ENCODE results near the gene CNN2. TPM values are rescaled to one million over a fixed set of nuclear protein-coding genes. Genes with fewer than 3 reads are reported as not detected.

Gene CNN2
- total and polyA plus RNA-seq, 9 of the 15 experiments (the other 6 are each of a cell fraction or from before 2014, with no cell fraction given) = 12.1 to 174 (median 52.7) TPM

DNA sequence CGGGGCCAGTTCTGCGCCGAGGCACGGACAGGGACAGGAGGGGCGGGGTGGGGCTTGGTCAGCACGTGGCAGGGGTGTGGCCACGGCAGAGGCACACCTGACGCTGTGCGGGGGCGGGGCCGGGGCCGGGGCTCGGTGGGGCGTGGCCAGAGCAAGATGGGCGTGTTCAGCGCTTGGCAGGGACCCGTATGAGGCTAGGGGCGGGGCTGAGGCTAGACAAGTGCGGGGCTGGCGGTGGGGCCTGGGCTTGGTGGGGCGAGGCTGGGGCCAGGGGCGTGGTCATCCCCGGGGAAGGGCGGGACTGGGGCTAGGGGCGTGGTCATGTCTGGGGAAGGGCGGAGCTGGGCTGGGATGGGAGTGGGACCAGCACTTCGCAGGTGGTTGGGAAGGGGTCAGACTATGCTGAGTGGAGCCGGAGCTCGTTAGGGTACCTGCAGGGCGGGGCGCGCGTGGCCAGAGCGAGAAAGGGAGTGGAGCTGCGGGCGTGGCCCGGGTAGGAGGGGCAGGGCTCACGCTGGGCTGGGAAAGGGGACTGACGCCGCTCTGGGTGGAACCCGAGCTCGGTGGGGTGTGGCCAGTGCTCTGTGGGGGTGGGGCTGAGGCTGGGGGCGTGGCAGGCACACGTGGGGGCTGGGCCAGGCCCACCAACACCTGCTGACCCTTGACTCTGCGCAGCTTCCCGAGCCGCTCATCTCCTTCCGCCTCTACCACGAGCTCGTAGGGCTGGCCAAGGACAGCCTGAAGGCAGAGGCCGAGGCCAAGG, 55.9 kb downstream of the CNN2 start (continued):
- no peak for TF ChIP-seq ZNF764 (CRISPR knock-in tag; IDR thresholded peaks at IDR 0.05; ENCODE audit: low read depth)
- TF ChIP-seq NFE2L1 (tag; IDR thresholded peaks at IDR 0.05; ENCODE audit: borderline replicate concordance, low read depth) = no peak
- TF ChIP-seq MEF2A (IDR thresholded peaks at IDR 0.05; ENCODE audit: control insufficient read depth, low read depth, low read length) = no peak
- TF ChIP-seq, protein P1, sequence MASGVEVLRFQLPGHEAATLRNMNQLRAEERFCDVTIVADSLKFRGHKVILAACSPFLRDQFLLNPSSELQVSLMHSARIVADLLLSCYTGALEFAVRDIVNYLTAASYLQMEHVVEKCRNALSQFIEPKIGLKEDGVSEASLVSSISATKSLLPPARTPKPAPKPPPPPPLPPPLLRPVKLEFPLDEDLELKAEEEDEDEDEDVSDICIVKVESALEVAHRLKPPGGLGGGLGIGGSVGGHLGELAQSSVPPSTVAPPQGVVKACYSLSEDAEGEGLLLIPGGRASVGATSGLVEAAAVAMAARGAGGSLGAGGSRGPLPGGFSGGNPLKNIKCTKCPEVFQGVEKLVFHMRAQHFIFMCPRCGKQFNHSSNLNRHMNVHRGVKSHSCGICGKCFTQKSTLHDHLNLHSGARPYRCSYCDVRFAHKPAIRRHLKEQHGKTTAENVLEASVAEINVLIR (CRISPR knock-in tag; IDR thresholded peaks at IDR 0.05) = no peak
- TF ChIP-seq ZFX (CRISPR knock-in tag; IDR thresholded peaks at IDR 0.05) = no peak; the same call in 1 of the 2 replicates
- TF ChIP-seq NFYB (IDR thresholded peaks at IDR 0.05; ENCODE audit: extremely low read depth, insufficient read length) = no peak
- TF ChIP-seq, protein P2, sequence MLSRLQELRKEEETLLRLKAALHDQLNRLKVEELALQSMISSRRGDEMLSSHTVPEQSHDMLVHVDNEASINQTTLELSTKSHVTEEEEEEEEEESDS (CRISPR knock-in tag; IDR thresholded peaks at IDR 0.05) = no peak
- TF ChIP-seq ZNF57 (CRISPR knock-in tag; IDR thresholded peaks at IDR 0.05) = no peak
- TF ChIP-seq, protein P3, sequence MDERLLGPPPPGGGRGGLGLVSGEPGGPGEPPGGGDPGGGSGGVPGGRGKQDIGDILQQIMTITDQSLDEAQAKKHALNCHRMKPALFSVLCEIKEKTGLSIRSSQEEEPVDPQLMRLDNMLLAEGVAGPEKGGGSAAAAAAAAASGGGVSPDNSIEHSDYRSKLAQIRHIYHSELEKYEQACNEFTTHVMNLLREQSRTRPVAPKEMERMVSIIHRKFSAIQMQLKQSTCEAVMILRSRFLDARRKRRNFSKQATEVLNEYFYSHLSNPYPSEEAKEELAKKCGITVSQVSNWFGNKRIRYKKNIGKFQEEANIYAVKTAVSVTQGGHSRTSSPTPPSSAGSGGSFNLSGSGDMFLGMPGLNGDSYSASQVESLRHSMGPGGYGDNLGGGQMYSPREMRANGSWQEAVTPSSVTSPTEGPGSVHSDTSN (CRISPR knock-in tag; IDR thresholded peaks at IDR 0.05; ENCODE audit: low read depth) = no peak
- TF ChIP-seq, protein P3 (tag; conservative IDR thresholded peaks at IDR 0.05; ENCODE audit: low read depth) = no peak
- no peak for TF ChIP-seq FOSL1 (tag; conservative IDR thresholded peaks at IDR 0.05)
- TF ChIP-seq, protein P4, sequence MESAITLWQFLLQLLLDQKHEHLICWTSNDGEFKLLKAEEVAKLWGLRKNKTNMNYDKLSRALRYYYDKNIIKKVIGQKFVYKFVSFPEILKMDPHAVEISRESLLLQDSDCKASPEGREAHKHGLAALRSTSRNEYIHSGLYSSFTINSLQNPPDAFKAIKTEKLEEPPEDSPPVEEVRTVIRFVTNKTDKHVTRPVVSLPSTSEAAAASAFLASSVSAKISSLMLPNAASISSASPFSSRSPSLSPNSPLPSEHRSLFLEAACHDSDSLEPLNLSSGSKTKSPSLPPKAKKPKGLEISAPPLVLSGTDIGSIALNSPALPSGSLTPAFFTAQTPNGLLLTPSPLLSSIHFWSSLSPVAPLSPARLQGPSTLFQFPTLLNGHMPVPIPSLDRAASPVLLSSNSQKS (CRISPR knock-in tag; IDR thresholded peaks at IDR 0.05) = no peak
- TF ChIP-seq SNIP1 (IDR thresholded peaks at IDR 0.05; ENCODE audit: low read depth) = no peak
- no peak for TF ChIP-seq PHB2 (IDR thresholded peaks at IDR 0.05; ENCODE audit: low read depth)
- no peak for TF ChIP-seq ETV1 (tag; conservative IDR thresholded peaks at IDR 0.05; ENCODE audit: low read depth)
- TF ChIP-seq HDAC6 (IDR thresholded peaks at IDR 0.05; ENCODE audit: low read depth, low read length) = no peak
- peak; percentile 78 for TF ChIP-seq HMGN3 (IDR thresholded peaks at IDR 0.05; ENCODE audit: borderline replicate concordance, extremely low read depth, insufficient read length, low read depth, low read length)
- TF ChIP-seq ZNF124 (CRISPR knock-in tag; IDR thresholded peaks at IDR 0.05) = no peak
- no peak for TF ChIP-seq CBX2 (IDR thresholded peaks at IDR 0.05; ENCODE audit: insufficient read depth, low read length, poor library complexity, severe bottlenecking)
- TF ChIP-seq NELFE (IDR thresholded peaks at IDR 0.05; ENCODE audit: insufficient read depth, insufficient read length) = no peak
- TF ChIP-seq CEBPG (CRISPR knock-in tag; IDR thresholded peaks at IDR 0.05) = peak; percentile 23; the same call in 1 of the 2 replicates
- TF ChIP-seq CEBPG (tag; conservative IDR thresholded peaks at IDR 0.05 in 1 of 2, IDR thresholded peaks at IDR 0.05 in 1 of 2) = no peak
- peak in 1 of 2 experiments; percentile 92; a peak in 2 of 4 replicates for TF ChIP-seq HDAC1 (IDR thresholded peaks at IDR 0.05)
- no peak for TF ChIP-seq POLR2AphosphoS2 (IDR thresholded peaks at IDR 0.05; ENCODE audit: low read length)
